GM19099 (cell line): ENCODE measurements around the gene PIEZO1.

Experiments used
- POLR2A ChIP-seq: IDR thresholded peaks from 3 replicates; pipeline ENCODE4 v1.6.1; 2011; ENCODE audit warnings: low read depth; ENCODE audit not compliant: insufficient read length; ENCODE audit errors: extremely low read depth

PIEZO1 gene

GRCh38 chr16:88798772-88799455 is 13.9 kb upstream of the PIEZO1 start:
- TF ChIP-seq POLR2A, result no peak

GRCh38 chr16:88798073-88798472 is 13.1 kb upstream of the PIEZO1 start:
- no peak for TF ChIP-seq POLR2A

- TF ChIP-seq POLR2A, result no peak
Measured at GRCh38 chr16:88796278-88796677, 11.3 kb upstream of the PIEZO1 start.

- no peak for TF ChIP-seq POLR2A
Measured at GRCh38 chr16:88793251-88793954, 8.4 kb upstream of the PIEZO1 start.

- TF ChIP-seq POLR2A, result no peak
Measured at GRCh38 chr16:88792668-88793250, 7.7 kb upstream of the PIEZO1 start.

- no peak for TF ChIP-seq POLR2A
Measured at GRCh38 chr16:88792078-88792550, 7.1 kb upstream of the PIEZO1 start.

GRCh38 chr16:88790312-88791211 is 5.5 kb upstream of the PIEZO1 start:
- peak; percentile 25 for TF ChIP-seq POLR2A

- no peak for TF ChIP-seq POLR2A
Measured at GRCh38 chr16:88789594-88789993, 4.6 kb upstream of the PIEZO1 start.

- TF ChIP-seq POLR2A, result no peak
Measured at GRCh38 chr16:88787579-88788314, 2.7 kb upstream of the PIEZO1 start.

GRCh38 chr16:88784856-88785105 is 239 bp downstream of the PIEZO1 start:
- no peak for TF ChIP-seq POLR2A

GRCh38 chr16:88784074-88784855 is 755 bp downstream of the PIEZO1 start:
- TF ChIP-seq POLR2A, result peak; percentile 16

GRCh38 chr16:88783391-88784073 is 1.5 kb downstream of the PIEZO1 start:
- TF ChIP-seq POLR2A, result no peak
